Measurements from ENCODE around the gene CST5.
"Not testable (repeated sequence)": the region's sequence is repeated elsewhere in the genome, so short reads cannot be mapped to it uniquely, and the experiment has no call there.

Gene CST5

DNA sequence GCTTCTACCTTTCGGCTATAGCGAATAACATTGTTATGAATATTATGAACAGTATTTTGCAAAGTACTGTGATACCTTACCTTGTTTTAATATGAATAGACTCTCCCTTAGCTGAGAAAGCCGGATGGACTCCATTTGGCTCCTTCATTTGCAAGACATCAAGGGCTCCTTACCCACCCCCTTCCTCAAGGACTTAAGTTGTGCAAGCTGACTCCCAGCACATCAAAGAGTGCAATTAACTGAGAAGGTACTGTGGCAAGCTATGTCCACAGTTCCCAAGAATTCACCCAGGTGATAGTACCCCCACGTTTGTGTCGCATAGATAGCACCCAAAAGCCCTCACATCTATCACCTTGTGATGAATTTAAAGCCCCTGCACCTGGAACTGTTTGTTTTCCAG is 11.2 kb downstream of the CST5 start:
- DNase-seq (ENCODE audit: low spot score), result no peak
- TF ChIP-seq, protein P1, sequence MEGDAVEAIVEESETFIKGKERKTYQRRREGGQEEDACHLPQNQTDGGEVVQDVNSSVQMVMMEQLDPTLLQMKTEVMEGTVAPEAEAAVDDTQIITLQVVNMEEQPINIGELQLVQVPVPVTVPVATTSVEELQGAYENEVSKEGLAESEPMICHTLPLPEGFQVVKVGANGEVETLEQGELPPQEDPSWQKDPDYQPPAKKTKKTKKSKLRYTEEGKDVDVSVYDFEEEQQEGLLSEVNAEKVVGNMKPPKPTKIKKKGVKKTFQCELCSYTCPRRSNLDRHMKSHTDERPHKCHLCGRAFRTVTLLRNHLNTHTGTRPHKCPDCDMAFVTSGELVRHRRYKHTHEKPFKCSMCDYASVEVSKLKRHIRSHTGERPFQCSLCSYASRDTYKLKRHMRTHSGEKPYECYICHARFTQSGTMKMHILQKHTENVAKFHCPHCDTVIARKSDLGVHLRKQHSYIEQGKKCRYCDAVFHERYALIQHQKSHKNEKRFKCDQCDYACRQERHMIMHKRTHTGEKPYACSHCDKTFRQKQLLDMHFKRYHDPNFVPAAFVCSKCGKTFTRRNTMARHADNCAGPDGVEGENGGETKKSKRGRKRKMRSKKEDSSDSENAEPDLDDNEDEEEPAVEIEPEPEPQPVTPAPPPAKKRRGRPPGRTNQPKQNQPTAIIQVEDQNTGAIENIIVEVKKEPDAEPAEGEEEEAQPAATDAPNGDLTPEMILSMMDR (IDR thresholded peaks at IDR 0.05; ENCODE audit: extremely low read depth, missing control alignments), result no peak

GRCh38 chr20:23867152-23867776 is 12.3 kb downstream of the CST5 start:
- TF ChIP-seq, protein P1 (IDR thresholded peaks at IDR 0.05; ENCODE audit: extremely low read depth, missing control alignments), result no peak
- no peak for DNase-seq (ENCODE audit: low spot score)

DNA sequence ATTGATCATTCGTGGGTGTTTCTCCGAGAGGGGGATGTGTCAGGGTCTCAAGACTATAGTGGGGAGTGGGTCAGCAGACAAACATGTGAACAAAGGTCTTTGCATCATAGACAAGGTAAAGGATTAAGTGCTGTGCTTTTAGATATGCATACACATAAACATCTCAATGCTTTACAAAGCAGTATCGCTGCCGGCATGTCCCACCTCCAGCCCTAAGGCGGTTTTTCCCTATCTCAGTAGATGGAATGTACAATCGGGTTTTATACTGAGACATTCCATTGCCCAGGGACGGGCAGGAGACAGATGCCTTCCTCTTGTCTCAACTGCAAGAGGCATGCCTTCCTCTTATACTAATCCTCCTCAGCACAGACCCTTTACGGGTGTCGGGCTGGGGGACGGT is 18.8 kb downstream of the CST5 start:
- not testable (repeated sequence) for DNase-seq (ENCODE audit: low spot score)

GRCh38 chr20:23857962-23858595 is 21.5 kb downstream of the CST5 start:
- TF ChIP-seq, protein P1 (IDR thresholded peaks at IDR 0.05; ENCODE audit: extremely low read depth, missing control alignments), result no peak
- DNase-seq (ENCODE audit: low spot score), result no peak

- TF ChIP-seq, protein P1 (IDR thresholded peaks at IDR 0.05; ENCODE audit: extremely low read depth, missing control alignments), result no peak
- DNase-seq (ENCODE audit: low spot score), result no peak
These were observed 22.8 kb downstream of the CST5 start for GRCh38 chr20:23856736-23857135.

- TF ChIP-seq, protein P1 (IDR thresholded peaks at IDR 0.05; ENCODE audit: extremely low read depth, missing control alignments), result no peak
These were observed 23.3 kb downstream of the CST5 start for GRCh38 chr20:23856226-23856625.

GRCh38 chr20:23841693-23842092 is 37.9 kb downstream of the CST5 start:
- TF ChIP-seq, protein P1 (IDR thresholded peaks at IDR 0.05; ENCODE audit: extremely low read depth, missing control alignments), result no peak
- DNase-seq (ENCODE audit: low spot score), result no peak

More at GRCh38 chr20:23856226-23856625, 23.3 kb downstream of the CST5 start:
- DNase-seq (ENCODE audit: low spot score), result no peak

GRCh38 chr20:23835716-23836115 is 43.8 kb downstream of the CST5 start:
- TF ChIP-seq, protein P1 (IDR thresholded peaks at IDR 0.05; ENCODE audit: extremely low read depth, missing control alignments), result no peak
- no peak for DNase-seq (ENCODE audit: low spot score)
